Endothelial cell of umbilical vein (primary cell): Measurements from ENCODE around the gene SPATA2L. TPM values are rescaled to one million over a fixed set of nuclear protein-coding genes. Genes with fewer than 3 reads are reported as not detected.

Experiments
- BruUV-seq: library from RNA; stranded (reverse); fragments of 400-500 nt; replicated peaks from 2 replicates; lab custom pipeline; 2021; lab: Mats Ljungman, UMichigan
- CTCF ChIA-PET: fragments of 300-600, 350-600 bp; sonication (Branson Sonifier 250); formaldehyde crosslinking; loops from one replicate; lab custom pipeline; 2021; ENCODE audit warnings: antibody characterized with exemption, inconsistent platforms; lab: Charles Lee
- POLR2A ChIA-PET: fragments of 300-600, 350-600 bp; sonication (Branson Sonifier 250); formaldehyde crosslinking; loops from one replicate; lab custom pipeline; 2021; ENCODE audit warnings: antibody characterized with exemption, inconsistent platforms; lab: Charles Lee
- DNase-seq: peaks from one replicate; pipeline ENCODE4 v3.0.0-alpha.2; 2011; ENCODE audit warnings: low read depth, low spot score
- FAIRE-seq: peaks from 2 replicates; lab custom pipeline; 2011; peaks lifted over from hg19 to GRCh38; lab: Jason Lieb, UNC
- H2AFZ ChIP-seq: 2 replicates; pipeline ENCODE4 v1.6.0; 2012; ENCODE audit warnings: low read depth, low read length, control low read depth, inconsistent platforms
- H3K27ac ChIP-seq: 2 replicates; pipeline ENCODE4 v1.5.1; 2011; ENCODE audit warnings: low read depth, mild to moderate bottlenecking, control low read depth, low read length, moderate library complexity; ENCODE audit not compliant: insufficient read depth
- H3K27me3 ChIP-seq, 2 experiments: 2 replicates each; pipeline versions ENCODE4 v1.6.0 to v1.6.1; 2011; ENCODE audit warnings: low read length in 2 of 2, mixed read lengths in 1 of 2; ENCODE audit not compliant: control insufficient read depth in 2 of 2, insufficient read depth in 2 of 2
- H3K36me3 ChIP-seq, 2 experiments: 2 replicates in 1 of 2; 3 replicates in 1 of 2; pipeline ENCODE4 v1.5.1; 2011; ENCODE audit warnings: low read length in 2 of 2, mild to moderate bottlenecking in 1 of 2, moderate library complexity in 1 of 2; ENCODE audit not compliant: control insufficient read depth in 2 of 2, insufficient read depth in 2 of 2; ENCODE audit errors: extremely low read depth in 1 of 2
- H3K4me1 ChIP-seq: 3 replicates; pipeline ENCODE4 v1.5.1; 2011; ENCODE audit warnings: mild to moderate bottlenecking, low read length; ENCODE audit not compliant: control insufficient read depth, insufficient read depth; ENCODE audit errors: extremely low read depth
- H3K4me2 ChIP-seq: 2 replicates; pipeline ENCODE4 v1.6.1; 2011; ENCODE audit warnings: low read length, control low read depth, mixed read lengths; ENCODE audit not compliant: insufficient read depth
- H3K4me3 ChIP-seq, 3 experiments: fragments of 200-600 bp in 1 of 3; sonication (generic), shearing (Covaris generic) in 1 of 3; replicated peaks in 1 of 3; 2 replicates each; pipeline ENCODE4 v1.5.1; 2011 to 2016; ENCODE audit warnings: control low read depth in 3 of 3, low read length in 3 of 3, mild to moderate bottlenecking in 2 of 3, inconsistent platforms in 1 of 3, low read depth in 1 of 3, moderate library complexity in 1 of 3; ENCODE audit not compliant: insufficient read depth in 1 of 3
- H3K79me2 ChIP-seq: 2 replicates; pipeline ENCODE4 v1.6.0; 2012; ENCODE audit warnings: low read length, inconsistent platforms; ENCODE audit not compliant: control insufficient read depth, insufficient read depth
- H3K9ac ChIP-seq: replicated peaks from 2 replicates; pipeline ENCODE3; 2011; ENCODE audit warnings: low read length, control low read depth; ENCODE audit not compliant: insufficient read depth; ENCODE audit errors: extremely low read depth
- H3K9me1 ChIP-seq: replicated peaks from 3 replicates; pipeline ENCODE4 v1.6.0; 2011; ENCODE audit warnings: mild to moderate bottlenecking, low read length; ENCODE audit not compliant: control insufficient read depth, insufficient read depth; ENCODE audit errors: extremely low read depth
- H3K9me3 ChIP-seq: replicated peaks from 2 replicates; pipeline ENCODE4 v1.5.1; 2012; ENCODE audit warnings: low read length, inconsistent platforms; ENCODE audit not compliant: control insufficient read depth, insufficient read depth
- H4K20me1 ChIP-seq: replicated peaks from 2 replicates; pipeline ENCODE3; 2011; ENCODE audit warnings: mild to moderate bottlenecking, low read length; ENCODE audit not compliant: control insufficient read depth, insufficient read depth; ENCODE audit errors: extremely low read depth
- CTCF ChIP-seq, 2 donors: IDR thresholded peaks; 1 replicate in 1 of 2; 2 replicates in 1 of 2; pipeline ENCODE4 v1.5.1; 2011; ENCODE audit warnings: low read length in 2 of 2, mild to moderate bottlenecking in 2 of 2, moderate library complexity in 2 of 2, control low read depth in 1 of 2, inconsistent platforms in 1 of 2, low read depth in 1 of 2; ENCODE audit not compliant: insufficient read depth in 1 of 2; ENCODE audit errors: extremely low read depth in 1 of 2
- EZH2 ChIP-seq: IDR thresholded peaks from 2 replicates; pipeline ENCODE4 v1.6.1; 2012; ENCODE audit warnings: borderline replicate concordance, low read depth, mild to moderate bottlenecking, moderate library complexity, low read length, inconsistent platforms; ENCODE audit not compliant: severe bottlenecking
- FOS ChIP-seq: IDR thresholded peaks from 2 replicates; pipeline ENCODE4 v1.6.1; 2011; ENCODE audit warnings: mild to moderate bottlenecking, low read length, moderate library complexity, borderline replicate concordance; ENCODE audit not compliant: insufficient read depth
- JUN ChIP-seq: IDR thresholded peaks from 2 replicates; pipeline ENCODE4 v1.6.1; 2011; ENCODE audit warnings: borderline replicate concordance, low read depth; ENCODE audit not compliant: insufficient read length, insufficient read depth
- POLR2A ChIP-seq: IDR thresholded peaks from 2 replicates; pipeline ENCODE4 v1.6.1; 2012; ENCODE audit warnings: low read depth, mild to moderate bottlenecking, control low read depth, low read length
- dilution Hi-C: fragments of 300-500 bp; cut with MboI; formaldehyde crosslinking; loops from one replicate; pipeline ENCODE4 v1.15.0; 2019; ENCODE audit warnings: low sequenced_read_pairs; ENCODE audit not compliant: extremely low pct_ligation_motif_present
- intact Hi-C: fragments of 100-400 bp; cut with micrococcal nuclease; formaldehyde crosslinking; loops from one replicate; pipeline ENCODE4 v1.10.0; 2022
- polyA plus RNA-seq, 4 experiments: library from polyadenylated mRNA; depleted of rRNA in 3 of 4; stranded (reverse) in 3 of 4; unstranded in 1 of 4; fragments of >200 nt; gene quantifications; 2 replicates each; pipeline versions ENCODE4 v1.2.1 to v1.2.3, GENCODE V29; 2011 to 2012; ENCODE audit warnings: missing spikeins in 1 of 4
- total RNA-seq: library from RNA; stranded (reverse); gene quantifications from 2 replicates; pipeline ENCODE4 v1.2.3, GENCODE V29; 2021

SPATA2L gene
- total and polyA plus RNA-seq, 2 donors (not counting 3 experiments of a cell fraction or from before 2014, with no cell fraction given), result 7.3 to 7.4 TPM

GRCh38 chr16:89723279-89724250 is 22.1 kb upstream of the SPATA2L start:
- BruUV-seq, result no TSS peak
- dilution Hi-C loops (no loop called here), intact Hi-C loops (loop anchor here (5.0 to 10.0 kb wide), 4 partner anchors 94 to 199 kb away; partner anchors contain the start of genes CPNE7, FANCA and TUBB3)
- H3K9me3 ChIP-seq, result no peaks in the 10 kb centered on the region
- H3K79me2 ChIP-seq, result peaks cover 35% of the 10 kb centered on the region
- H3K9me1 ChIP-seq, result no peaks in the 10 kb centered on the region
- no peaks in the 10 kb centered on the region for H3K27me3 ChIP-seq
- peak overlapping the region; percentile 95 for H3K27ac ChIP-seq
- CTCF ChIA-PET, result interaction anchor here (1.9 kb wide), 1 partner anchor 18 kb away, joined by 12 read pairs; no protein-coding TSS in a partner anchor
- POLR2A ChIA-PET, result no interaction called here
- no peaks in the 10 kb centered on the region for H4K20me1 ChIP-seq
- peak overlapping the region; percentile 3 for H3K9ac ChIP-seq
- no peak for FAIRE-seq
- H3K4me2 ChIP-seq, result peak overlapping the region; percentile 62
- peaks cover 34% of the 10 kb centered on the region for H3K4me1 ChIP-seq
- DNase-seq, result peak; percentile 23
- H3K36me3 ChIP-seq, result peaks cover 0 to 18% of the 10 kb centered on the region in 2 experiments
- TF ChIP-seq CTCF (IDR thresholded peaks at IDR 0.05; ENCODE audit: extremely low read depth in 1 of 2, insufficient read depth in 1 of 2, low read depth in 1 of 2, low read length in 2 of 2) (no peak), POLR2A (no peak), EZH2 (no peak), FOS (no peak), JUN (no peak)
- no peak overlapping the region for H2AFZ ChIP-seq
- H3K4me3 ChIP-seq, result peak overlapping the region in 1 of 3 experiments; percentile 76
